Endothelial cell of umbilical vein (primary cell): ENCODE data around the gene ZDHHC11B.

Experiments used
- CTCF ChIP-seq, 2 donors: IDR thresholded peaks; 1 replicate in 1 of 2; 2 replicates in 1 of 2; pipeline ENCODE4 v1.5.1; 2011; ENCODE audit warnings: low read length in 2 of 2, mild to moderate bottlenecking in 2 of 2, moderate library complexity in 2 of 2, control low read depth in 1 of 2, inconsistent platforms in 1 of 2, low read depth in 1 of 2; ENCODE audit not compliant: insufficient read depth in 1 of 2; ENCODE audit errors: extremely low read depth in 1 of 2
- EZH2 ChIP-seq: IDR thresholded peaks from 2 replicates; pipeline ENCODE4 v1.6.1; 2012; ENCODE audit warnings: borderline replicate concordance, low read depth, mild to moderate bottlenecking, moderate library complexity, low read length, inconsistent platforms; ENCODE audit not compliant: severe bottlenecking
- FOS ChIP-seq: IDR thresholded peaks from 2 replicates; pipeline ENCODE4 v1.6.1; 2011; ENCODE audit warnings: mild to moderate bottlenecking, low read length, moderate library complexity, borderline replicate concordance; ENCODE audit not compliant: insufficient read depth
- GATA2 ChIP-seq: IDR thresholded peaks from 2 replicates; pipeline ENCODE4 v1.7.0; 2011; ENCODE audit warnings: low read depth, mild to moderate bottlenecking, moderate library complexity, mixed read lengths, low read length; ENCODE audit not compliant: insufficient read length, insufficient read depth
- POLR2A ChIP-seq: IDR thresholded peaks from 2 replicates; pipeline ENCODE4 v1.6.1; 2012; ENCODE audit warnings: low read depth, mild to moderate bottlenecking, control low read depth, low read length
- POLR2AphosphoS5 ChIP-seq: IDR thresholded peaks from 2 replicates; pipeline ENCODE4 v1.6.1; 2012; ENCODE audit warnings: low read depth, mild to moderate bottlenecking, control low read depth, low read length, moderate library complexity; ENCODE audit not compliant: insufficient read depth

- TF ChIP-seq FOS (no peak), CTCF (IDR thresholded peaks at IDR 0.05; ENCODE audit: extremely low read depth in 1 of 2, insufficient read depth in 1 of 2, low read depth in 1 of 2, low read length in 2 of 2) (no peak), GATA2 (no peak), POLR2AphosphoS5 (no peak), POLR2A (no peak), EZH2 (no peak)
Measured at GRCh38 chr5:684751-685216, 99.7 kb downstream of the ZDHHC11B start.
